ENCODE measurements around the gene GABRB3.

GABRB3 gene

DNA sequence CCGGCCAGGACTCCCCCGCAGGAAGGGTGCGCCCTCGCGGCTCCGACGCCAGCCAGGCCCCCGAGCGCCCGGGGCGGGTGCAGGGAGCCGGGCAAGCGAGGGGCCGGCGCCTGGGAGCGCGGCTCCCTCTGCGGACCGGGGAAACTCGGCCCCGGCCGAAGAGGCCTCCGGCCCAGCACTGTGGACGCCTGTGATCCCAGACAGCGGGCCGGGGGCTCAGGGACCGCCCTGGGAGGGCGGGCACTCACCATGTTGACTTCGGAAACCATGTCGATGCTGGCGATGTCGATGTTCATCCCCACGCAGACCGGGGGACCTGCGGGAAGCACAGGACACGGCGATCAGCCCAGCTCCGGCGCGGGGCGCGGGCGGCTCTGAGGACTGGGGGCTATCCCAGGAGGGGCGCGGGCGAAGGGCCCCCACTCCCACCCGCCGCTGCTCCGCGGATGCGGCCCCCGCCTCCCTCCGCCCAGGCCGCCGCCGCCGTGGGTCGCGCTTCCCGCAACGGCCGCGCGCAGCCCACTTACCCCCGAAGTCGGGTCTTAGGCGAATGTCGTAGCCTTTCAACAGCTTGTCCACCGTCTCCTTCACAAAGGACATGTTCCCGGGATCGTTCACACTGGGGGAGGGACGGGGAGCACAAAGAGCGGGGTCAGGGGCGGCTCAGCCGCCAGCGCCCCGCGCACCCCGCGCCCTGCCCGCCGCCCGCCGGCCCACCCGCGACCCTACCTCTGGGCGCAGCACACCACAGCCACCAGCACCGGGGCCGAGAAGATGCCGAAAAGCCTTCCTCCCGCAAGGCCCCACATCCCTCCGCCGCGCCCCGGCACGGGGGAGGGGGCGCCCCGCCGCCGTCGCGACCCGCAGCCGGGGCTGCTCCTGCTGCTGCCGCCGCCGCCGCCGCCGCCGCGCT, at the start of gene GABRB3:
TSS of gene GABRB3 (minus strand) at position 913 of the 913 bp plus-strand sequence.
- peak within 1 kb of the TSS; percentile 72 for H3K4me3 ChIP-seq (ENCODE audit: low read depth, low read length)

DNA sequence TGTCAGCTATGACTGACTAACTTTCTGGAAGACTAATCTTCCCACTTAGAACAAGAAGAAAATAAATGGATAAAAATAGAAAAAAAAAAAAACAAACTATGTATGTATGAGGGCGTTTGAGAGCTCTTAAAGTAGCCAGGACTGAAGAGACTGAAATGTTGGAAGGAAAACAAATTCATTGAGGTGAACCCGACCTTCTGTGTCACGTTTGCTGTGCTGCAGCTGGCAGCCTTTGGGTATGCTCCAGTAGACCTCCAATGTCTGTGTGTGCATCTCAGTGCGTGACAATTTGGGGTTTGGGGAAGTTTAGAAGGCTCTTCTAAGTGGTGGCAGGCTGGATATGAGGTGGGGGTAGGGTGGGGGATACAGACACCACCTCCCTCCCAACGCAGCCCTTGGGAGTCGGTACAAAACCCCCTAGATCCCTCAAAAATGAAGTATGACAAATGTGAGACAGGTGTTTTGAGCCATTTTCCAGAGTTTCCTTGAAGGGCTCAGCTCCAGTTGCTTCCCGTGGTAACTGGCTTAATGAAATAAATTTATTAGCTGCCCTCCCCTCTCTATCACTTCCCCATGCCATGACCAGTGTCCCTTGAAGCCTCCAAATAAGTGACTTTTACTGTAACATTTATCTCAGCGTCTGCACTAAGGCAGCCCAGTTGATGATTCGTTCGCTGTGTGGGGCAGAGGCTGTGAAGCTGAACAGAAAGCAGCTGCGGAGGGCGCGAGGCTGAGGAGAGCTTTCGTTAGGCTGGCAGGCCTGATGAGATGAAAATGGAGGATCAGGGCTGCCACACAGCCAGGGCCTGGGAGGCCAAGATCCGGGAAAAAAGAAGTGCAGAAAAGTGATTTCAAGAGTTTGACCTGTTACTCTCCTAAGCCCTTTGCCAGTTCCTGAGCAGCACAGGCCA, 34.9 kb upstream of the GABRB3 start:
- H3K4me3 ChIP-seq (ENCODE audit: low read depth, low read length) = no peak overlapping the region

DNA sequence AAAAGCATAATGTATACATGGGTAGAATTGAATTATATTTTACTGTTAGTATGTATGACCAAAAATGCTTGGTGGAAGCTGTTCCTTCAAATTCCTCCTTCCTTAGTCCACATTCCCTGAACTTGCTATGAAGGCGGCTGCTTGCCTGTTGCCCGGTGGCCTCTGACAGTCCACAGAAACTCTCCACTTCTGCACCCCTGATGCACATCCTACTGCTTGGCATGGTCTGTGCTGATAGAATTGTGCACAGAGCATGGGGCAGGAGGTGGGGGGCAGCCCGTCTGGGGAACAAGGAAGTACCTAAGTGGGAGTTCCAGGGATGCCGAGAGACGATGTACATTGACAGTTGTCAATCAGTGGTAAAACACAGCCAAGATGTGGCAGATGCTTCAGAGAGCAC, 33.7 kb upstream of the GABRB3 start:
- no peak overlapping the region for H3K4me3 ChIP-seq (ENCODE audit: low read depth, low read length)

DNA sequence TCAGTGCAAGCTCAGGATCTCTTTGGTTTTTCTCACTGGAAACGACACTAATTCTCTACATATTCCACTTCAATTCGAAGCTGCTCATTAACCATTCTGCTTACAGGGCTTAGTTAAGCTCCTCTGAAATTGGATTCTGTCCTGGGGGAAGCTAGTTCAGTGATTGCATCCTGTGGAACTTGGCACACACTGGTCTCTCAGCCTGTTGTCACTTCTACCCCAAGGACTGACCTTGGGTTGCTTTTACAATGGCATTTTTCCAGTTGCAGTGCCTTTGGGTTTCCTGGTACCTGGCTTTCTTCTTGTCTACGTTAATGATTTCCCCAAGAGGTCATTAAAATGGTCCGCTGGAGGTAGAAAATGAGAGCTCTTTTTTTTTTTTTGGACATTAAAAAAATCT, 33.3 kb upstream of the GABRB3 start:
- H3K4me3 ChIP-seq (ENCODE audit: low read depth, low read length) = no peak overlapping the region

DNA sequence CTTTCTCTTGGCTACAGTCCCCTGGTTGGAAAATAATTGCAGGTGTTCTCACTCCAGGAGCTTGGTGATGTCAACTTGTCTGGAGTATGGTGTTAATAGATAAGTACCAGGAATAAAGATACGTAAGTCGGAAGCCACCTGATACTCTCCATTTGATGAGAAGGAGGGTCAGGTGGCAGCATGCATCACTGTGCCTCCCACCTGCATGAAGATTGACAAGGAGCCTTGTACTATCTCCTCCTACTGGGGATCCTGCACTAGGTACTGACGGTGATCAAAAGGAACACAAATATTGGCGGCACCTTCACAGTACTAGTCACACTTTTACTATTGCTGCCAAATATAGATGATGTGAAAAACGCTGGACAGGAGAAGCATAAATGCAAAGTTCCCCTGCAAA, 32.6 kb upstream of the GABRB3 start:
- no peak overlapping the region for H3K4me3 ChIP-seq (ENCODE audit: low read depth, low read length)

DNA sequence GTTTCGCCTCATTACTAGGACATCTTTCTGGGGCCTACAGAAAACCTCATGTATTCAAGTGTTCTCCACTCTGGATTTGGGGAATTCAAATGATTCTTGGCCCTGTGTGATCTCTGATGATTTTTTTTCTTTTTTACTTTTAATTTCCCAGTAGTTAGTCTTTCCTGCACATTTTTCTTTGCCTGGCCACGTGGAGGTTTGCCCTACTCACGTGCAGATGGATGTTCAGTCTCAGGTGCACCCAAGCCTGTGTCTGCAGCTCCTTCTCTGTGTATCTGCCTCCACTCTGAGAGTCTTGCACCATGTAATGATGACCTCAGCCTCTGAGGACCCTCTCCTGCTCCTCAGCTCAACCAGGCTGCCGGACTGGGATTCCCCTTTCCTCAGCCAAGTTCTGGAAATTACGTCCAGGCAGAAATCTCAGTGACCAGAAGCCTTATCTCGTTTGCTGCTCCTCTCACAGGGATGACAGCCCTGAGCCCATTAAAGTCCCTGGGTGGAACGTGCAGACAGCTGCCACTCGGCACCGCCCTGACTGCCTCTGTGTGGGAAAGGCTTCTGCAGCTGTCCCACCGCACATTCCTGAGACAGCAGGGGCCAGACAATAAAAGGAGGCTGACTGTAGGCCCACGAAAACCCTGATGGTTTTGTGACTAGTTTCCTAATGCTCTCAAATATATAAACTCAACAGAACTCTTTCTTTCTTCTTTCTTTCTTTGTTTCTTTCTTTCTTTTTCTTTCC, 31.4 kb upstream of the GABRB3 start:
- no peak overlapping the region for H3K4me3 ChIP-seq (ENCODE audit: low read depth, low read length)

DNA sequence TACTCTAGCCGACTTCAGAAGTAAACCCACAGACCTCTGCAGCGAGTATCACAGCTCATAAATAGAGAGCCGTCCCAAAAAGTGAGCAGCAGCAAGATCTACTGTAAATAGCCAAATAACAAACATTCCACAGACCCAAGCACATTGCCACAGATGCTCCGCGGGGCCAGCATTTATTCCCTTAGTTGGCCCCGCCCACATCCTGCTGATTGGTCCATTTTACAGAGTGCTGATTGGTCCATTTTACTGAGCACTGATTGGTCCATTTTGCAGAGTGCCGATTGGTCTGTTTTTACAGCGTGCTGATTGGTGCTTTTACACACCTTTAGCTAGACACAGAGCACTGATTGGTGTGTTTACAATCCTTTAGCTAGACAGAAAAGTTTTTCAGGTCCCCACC, 17.3 kb upstream of the GABRB3 start:
- H3K4me3 ChIP-seq (ENCODE audit: low read depth, low read length) = no peak overlapping the region

DNA sequence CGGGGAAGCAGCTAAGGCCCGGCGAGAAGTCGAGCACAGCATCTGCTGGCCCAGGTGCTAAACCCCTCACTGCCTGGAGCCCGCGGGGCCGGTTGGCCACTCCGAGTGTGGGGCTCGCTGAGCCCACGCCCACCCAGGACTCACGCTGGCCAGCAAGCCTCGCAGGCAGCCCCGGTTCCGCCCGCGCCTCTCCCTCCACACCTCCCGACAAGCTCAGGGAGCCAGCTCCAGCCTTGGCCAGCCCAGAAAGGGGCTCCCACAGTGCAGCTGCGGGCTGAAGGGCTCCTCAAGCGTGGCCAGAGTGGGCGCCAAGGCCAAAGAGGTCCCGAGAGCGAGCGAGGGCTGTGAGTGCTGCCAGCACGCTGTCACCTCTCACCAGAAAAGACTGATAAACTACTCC, 8.9 kb upstream of the GABRB3 start:
- no peak overlapping the region for H3K4me3 ChIP-seq (ENCODE audit: low read depth, low read length)

DNA sequence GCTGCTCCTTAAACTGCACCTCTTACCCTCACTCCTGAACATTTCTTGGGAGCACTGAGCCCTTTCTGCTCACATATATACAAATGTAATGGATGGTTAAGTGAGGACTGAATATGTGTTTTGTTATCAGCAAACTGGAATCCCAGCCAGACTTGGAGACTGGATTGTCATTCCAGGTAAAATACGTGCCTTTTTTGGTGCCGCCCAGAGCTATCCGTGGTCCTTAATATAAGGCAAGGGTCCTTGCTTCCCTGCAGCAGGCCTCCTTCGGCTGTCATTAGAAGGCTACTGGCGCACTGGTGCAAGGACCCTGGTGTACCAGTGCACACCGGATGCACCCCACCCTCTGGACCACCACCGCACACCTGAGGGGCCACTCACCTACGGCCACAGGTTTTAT, 1.1 kb upstream of the GABRB3 start:
- peak overlapping the region; percentile 24 for H3K4me3 ChIP-seq (ENCODE audit: low read depth, low read length)

DNA sequence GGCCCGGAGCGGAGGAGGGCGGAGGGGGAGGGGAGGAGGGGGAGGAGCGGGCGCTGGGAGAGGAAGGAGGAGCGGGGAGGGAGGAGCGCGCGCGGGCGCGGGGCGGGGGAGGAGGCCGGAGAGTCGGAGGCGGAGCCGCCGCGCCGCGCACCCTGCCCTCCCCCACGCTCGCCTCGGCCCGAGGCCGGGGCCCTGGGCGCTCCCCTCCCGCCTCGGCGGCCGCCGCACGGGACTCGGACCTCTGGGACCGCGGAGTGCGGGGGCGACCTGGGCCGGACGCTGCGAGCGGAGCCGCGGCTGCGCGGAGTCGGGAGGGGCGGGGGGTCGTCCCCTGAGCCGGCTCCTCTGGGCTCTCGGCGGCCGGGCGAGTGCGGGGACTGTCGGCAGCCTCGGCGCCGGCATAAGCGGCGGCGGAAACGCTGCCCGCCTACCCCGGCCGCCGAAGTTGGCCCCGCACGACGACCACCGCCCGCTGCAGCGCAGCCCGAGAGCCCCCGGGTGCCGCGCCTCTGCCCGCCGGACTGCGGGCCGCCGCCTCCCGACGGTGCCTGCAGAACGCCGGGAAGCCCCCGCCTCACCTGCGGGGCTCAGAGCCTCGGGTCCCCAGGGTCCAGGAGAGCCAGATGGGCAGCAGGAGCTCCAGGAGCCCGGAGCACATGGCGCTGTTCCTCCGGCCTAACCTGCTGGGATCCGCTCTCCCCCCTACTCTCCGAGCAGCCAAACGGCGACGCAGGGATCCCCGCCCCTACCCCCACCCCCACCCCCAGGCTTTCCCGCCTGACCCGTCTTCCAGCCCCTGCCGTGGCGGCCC, 406 bp upstream of the GABRB3 start:
- peak overlapping the region; percentile 58 for H3K4me3 ChIP-seq (ENCODE audit: low read depth, low read length)

DNA sequence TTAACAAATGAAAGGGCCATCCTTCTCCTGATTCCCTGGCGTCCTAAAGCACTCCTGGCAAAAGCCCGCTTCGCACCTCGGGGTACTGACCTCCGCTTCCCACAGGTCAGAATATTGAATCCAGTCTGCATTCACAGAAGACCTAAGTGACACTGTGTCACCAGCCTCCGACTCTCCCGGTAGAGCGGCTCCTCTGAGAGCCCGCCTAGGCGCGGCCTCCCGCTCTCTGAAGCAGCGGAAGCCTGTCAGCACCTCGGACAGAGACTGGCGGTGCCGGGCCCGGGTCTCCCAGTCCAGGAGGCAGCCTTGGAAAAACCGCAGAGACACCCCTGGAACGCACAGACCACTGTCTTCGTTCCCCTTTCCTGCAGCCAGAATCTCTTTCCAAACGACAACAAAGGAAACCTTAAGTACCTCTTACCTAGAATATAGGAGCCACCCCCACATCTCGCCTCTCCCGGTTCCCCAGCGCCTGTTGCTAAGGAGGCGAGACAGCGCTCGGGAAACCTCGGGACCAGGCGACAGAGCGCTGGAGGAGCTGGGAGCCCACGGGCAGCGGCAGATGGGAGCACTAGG, 1.2 kb downstream of the GABRB3 start:
- H3K4me3 ChIP-seq (ENCODE audit: low read depth, low read length) = peak overlapping the region; percentile 72

DNA sequence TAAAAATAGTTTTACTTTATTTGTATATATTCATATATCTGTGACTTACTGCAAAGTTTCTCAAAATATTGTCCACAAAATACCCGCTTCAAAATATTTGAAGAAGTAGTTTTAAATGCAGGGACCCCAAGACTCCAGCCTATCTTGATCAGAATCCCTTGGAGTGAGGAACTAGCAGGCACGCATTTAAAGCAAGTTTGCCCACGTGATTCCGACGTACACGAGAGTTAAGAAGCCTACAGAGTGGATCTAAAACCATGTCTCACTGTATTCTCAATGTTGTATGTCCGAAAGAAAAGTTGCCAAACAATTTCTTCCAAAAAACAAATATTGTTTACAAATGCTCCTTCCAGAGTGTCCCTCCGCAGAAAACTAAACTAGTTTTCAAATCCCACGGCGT, 1.7 kb downstream of the GABRB3 start:
- peak overlapping the region; percentile 72 for H3K4me3 ChIP-seq (ENCODE audit: low read depth, low read length)

DNA sequence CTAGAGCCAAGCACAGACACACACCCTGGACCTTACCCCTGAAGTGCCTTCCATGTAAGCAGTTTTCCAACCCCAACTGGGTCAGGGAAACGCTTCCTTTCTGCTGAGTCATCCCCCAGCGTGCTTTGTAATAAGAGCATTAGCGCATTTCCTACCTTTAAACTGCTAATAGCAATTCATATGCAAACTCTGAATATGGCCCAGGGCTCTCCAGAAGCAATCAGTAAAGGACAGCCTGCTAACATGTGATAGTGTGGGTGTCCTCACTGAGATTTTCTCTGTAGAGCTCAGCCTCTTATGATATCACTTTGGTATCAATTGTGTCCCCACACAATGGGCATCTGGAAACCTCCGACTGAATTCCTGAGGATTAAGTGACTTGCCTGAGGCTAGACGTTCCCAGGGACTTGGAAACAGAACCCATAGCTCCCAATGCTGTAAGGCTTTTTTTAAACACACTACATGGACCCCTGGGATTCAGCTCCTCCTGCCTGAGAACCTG, 5.6 kb downstream of the GABRB3 start:
- H3K4me3 ChIP-seq (ENCODE audit: low read depth, low read length) = no peak overlapping the region

DNA sequence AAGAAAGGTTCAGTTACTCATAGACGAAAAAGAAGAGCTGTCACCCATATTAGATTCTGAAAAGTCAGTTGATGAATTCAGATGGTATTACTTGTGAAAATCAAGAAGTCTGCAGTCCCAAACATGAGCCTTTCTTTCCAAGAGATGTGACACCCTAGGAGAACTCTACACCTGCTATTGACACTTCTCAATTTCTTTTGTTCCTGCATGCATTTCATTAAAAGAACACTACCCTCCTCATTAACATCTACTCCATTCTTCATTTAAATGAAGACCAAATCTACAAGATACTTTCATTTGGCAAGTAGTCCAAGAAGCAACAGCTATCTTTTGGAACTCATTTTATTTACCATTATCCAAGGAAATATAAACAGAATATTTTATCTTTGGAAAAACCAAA, 6.6 kb downstream of the GABRB3 start:
- no peak overlapping the region for H3K4me3 ChIP-seq (ENCODE audit: low read depth, low read length)

DNA sequence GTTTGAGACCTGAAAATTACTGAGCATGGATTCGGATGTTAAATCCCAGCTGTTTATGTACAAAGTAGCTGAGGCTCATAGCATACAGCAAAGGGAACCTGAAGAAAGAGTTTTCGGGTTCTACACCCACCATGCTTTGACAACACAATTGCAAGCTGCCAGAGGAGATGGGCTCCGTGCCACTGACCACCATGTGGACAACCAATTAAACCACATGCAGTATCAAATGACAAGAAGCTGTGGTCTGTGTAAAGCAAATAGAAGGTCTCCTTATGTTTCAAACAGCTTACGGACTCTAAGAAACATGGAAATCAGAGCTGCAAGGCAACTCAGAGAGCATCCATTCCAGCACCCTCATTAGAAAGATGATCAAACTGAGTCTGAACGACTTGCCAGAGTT, 12.9 kb downstream of the GABRB3 start:
- no peak overlapping the region for H3K4me3 ChIP-seq (ENCODE audit: low read depth, low read length)

DNA sequence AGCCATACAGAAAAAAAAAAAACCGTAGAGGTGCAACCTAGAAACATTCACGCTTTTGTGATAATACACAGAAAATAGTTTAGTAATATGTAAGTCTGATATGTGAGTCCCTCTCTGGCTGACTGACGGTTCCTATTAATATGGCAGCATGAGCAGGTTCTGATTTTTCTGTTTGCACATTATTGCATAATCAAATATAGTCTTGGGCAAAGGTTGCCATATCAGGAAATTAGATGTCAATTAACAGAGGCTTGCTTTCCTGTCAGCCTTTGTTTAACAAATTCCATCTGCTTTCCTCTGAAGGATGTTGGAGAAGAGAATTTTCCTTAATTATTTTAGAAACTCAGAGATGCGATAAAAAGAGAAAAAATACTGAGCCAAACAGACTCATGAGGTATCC, 14.8 kb downstream of the GABRB3 start:
- H3K4me3 ChIP-seq (ENCODE audit: low read depth, low read length) = no peak overlapping the region

DNA sequence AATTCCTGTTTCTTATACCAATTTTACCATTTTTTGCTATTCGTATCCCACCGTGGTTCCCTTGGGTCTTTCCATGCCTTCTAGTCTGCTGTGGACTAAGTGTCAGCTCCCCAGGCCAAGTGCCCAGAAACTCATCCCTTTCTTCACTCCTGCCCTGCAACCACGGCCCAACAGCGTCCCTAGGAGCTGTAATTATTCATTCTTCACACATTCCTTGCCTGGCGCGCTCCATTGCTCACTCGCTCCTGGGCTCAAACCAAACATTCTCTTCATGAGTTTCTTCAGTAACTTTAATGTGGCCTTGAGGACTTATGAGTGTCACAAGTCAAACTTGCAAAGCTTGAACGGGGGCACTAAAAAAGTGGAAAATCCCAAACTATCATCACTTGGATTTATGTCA, 15.7 kb downstream of the GABRB3 start:
- no peak overlapping the region for H3K4me3 ChIP-seq (ENCODE audit: low read depth, low read length)

DNA sequence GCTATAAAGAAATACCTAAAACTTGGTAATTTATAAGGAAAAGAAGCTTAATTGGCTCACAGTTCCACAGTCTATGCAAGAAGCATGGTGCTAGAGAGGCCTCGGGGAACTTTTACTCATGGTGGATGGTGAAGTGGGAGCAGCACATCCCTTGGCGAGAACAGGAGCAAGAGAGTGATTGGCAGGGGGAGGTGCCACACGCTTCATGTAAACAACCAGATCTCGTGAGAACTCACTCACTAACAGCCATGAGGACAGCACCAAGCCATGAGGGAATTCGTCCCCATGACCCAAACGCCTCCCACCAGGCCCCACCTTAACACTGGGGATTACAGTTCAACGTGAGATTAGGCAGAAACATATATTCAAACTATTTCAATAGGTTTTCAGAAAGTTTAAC, 28.0 kb downstream of the GABRB3 start:
- no peak overlapping the region for H3K4me3 ChIP-seq (ENCODE audit: low read depth, low read length)

DNA sequence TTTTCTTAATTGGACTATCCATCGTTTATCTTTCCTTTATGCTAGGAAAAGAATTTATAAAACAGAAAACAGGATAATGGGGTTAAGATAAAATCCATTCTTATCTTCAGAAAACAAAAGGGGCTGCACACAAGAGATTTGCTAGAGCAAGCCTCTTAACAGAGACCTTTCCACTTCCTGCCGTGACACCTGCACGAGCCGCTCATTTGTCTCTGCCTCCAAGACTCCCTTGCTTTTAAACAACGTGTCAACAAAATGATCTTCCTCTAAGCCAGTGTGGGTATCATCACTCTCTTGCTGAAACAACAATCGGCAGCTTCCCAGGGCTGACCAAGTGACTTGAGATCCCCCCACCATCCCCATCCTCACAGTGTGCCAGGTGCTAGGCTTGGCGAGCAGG, 33.1 kb downstream of the GABRB3 start:
- no peak overlapping the region for H3K4me3 ChIP-seq (ENCODE audit: low read depth, low read length)

DNA sequence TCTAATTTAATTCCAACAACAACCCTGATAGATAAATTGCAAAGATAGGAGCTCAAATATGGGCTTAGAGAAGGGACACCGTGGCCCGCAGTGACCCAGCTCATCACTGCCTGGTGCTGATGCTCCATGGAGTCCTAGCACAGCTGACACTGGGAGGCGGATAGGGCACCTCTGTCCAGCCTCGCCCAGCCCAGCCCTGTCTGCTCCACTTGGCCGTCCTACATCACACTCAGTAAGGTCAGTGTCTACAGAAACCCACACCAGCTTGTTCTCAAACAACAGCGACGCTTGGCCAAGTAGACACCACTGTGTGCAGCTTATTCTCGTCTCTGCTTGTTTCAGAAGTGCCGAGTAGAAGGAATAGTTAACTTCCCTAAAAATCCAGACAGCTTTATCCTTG, 33.9 kb downstream of the GABRB3 start:
- no peak overlapping the region for H3K4me3 ChIP-seq (ENCODE audit: low read depth, low read length)

All from iPS-11a (cell line).